Hepatocyte (in vitro differentiated cells): ENCODE results near the gene CNTN4. TPM values are rescaled to one million over a fixed set of nuclear protein-coding genes. Genes with fewer than 3 reads are reported as not detected.

Experiments used
- DNase-seq: peaks from one replicate; pipeline ENCODE4 v3.0.0-alpha.2; 2016; ENCODE audit warnings: low spot score
- H2AFZ ChIP-seq: fragments of 200-600 bp; sonication (generic); 2 replicates; pipeline ENCODE4 v1.6.0; 2016; ENCODE audit warnings: antibody characterized with exemption, mild to moderate bottlenecking
- H3K27ac ChIP-seq: fragments of 200-600 bp; sonication (generic); 2 replicates; pipeline ENCODE4 v1.5.1; 2016; ENCODE audit warnings: mild to moderate bottlenecking
- H3K27me3 ChIP-seq: fragments of 200-600 bp; sonication (generic); 2 replicates; pipeline ENCODE4 v1.6.1; 2016
- H3K36me3 ChIP-seq: fragments of 200-600 bp; sonication (generic); replicated peaks from 2 replicates; pipeline ENCODE4 v1.5.1; 2016; ENCODE audit warnings: low read depth; ENCODE audit not compliant: insufficient read depth
- H3K4me1 ChIP-seq: fragments of 200-600 bp; sonication (generic); 2 replicates; pipeline ENCODE4 v1.5.1; 2016; ENCODE audit warnings: mild to moderate bottlenecking, moderate library complexity; ENCODE audit not compliant: insufficient read depth
- H3K4me2 ChIP-seq: fragments of 200-600 bp; sonication (generic); 2 replicates; pipeline ENCODE4 v1.6.0; 2016
- H3K4me3 ChIP-seq: fragments of 200-600 bp; sonication (generic); 2 replicates; pipeline ENCODE4 v1.5.1; 2016; ENCODE audit warnings: mild to moderate bottlenecking
- H3K79me2 ChIP-seq: fragments of 200-600 bp; sonication (generic); 2 replicates; pipeline ENCODE4 v1.6.0; 2017; ENCODE audit warnings: mild to moderate bottlenecking
- H3K9me2 ChIP-seq: fragments of 200-600 bp; sonication (generic); replicated peaks from 2 replicates; pipeline ENCODE4 v1.6.0; 2017; ENCODE audit warnings: mild to moderate bottlenecking; ENCODE audit not compliant: insufficient read depth
- H3K9me3 ChIP-seq: fragments of 200-600 bp; sonication (generic); 2 replicates; pipeline ENCODE4 v1.5.1; 2016; ENCODE audit warnings: low read depth, mild to moderate bottlenecking
- H4K20me1 ChIP-seq: fragments of 200-600 bp; sonication (generic); 2 replicates; pipeline ENCODE4 v1.6.0; 2016; ENCODE audit warnings: mild to moderate bottlenecking; ENCODE audit not compliant: insufficient read depth, poor library complexity, severe bottlenecking
- CTCF ChIP-seq: fragments of 200-600 bp; sonication (generic); IDR thresholded peaks from 2 replicates; pipeline ENCODE4 v1.5.1; 2016; ENCODE audit warnings: antibody characterized with exemption, mild to moderate bottlenecking; ENCODE audit not compliant: poor library complexity
- EZH2 ChIP-seq: fragments of 200-600 bp; sonication (generic); IDR thresholded peaks from 2 replicates; pipeline ENCODE4 v1.6.1; 2016; ENCODE audit warnings: antibody characterized with exemption, mild to moderate bottlenecking, borderline replicate concordance
- EZH2phosphoT487 ChIP-seq: fragments of 200-600 bp; sonication (generic); IDR thresholded peaks from one replicate; pipeline ENCODE4 v1.6.1; 2018; ENCODE audit warnings: antibody characterized with exemption, mild to moderate bottlenecking, low read depth, moderate library complexity; ENCODE audit not compliant: unreplicated experiment, severe bottlenecking
- WGBS: methylation state at CpG from one replicate; pipeline ENCODE4 v1.1.6; 2016; ENCODE audit warnings: low lambda C conversion rate; ENCODE audit errors: missing lambda C conversion rate; 5-methylcytosine and 5-hydroxymethylcytosine counted together
- polyA plus RNA-seq: library from polyadenylated mRNA; unstranded; fragments of >200 nt; fragmentation: Nextera tagmentation; extraction: Ambion mirVana; gene quantifications from 2 replicates; pipeline ENCODE4 v1.2.1, GENCODE V29; 2016
- total RNA-seq: library from RNA; depleted of rRNA; stranded (reverse); fragments of >200 nt; gene quantifications from 2 replicates; pipeline ENCODE4 v1.2.3, GENCODE V29; 2014

CNTN4 gene
- total and polyA plus RNA-seq, 2 experiments from 2014 or later, result 17.6 to 30.3 TPM

DNA sequence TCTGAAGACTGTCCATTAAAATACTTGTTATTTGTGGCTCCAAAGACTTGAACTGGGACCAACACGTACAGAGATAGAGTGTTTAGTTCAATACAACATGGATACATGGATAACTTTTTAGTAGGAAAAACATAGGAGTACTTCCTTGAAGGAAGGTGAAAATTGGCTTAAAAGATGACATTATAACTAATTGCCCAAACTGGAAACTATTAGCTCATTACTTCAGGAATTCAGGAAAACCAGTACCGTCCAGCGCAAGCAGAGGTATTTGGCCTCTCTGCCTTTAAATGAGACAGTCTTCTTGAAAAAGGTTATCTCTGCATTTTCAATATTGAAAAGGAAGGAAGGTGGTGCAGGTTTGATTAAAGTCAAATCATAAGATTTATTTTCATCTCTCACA, 777.0 kb downstream of the CNTN4 start:
- H3K79me2 ChIP-seq, result no peaks in the 10 kb centered on the region
- H3K36me3 ChIP-seq, result no peaks in the 10 kb centered on the region
- H2AFZ ChIP-seq, result no peak overlapping the region
- no peaks in the 10 kb centered on the region for H3K4me1 ChIP-seq
- no peaks in the 10 kb centered on the region for H3K27me3 ChIP-seq
- no peaks in the 10 kb centered on the region for H3K9me2 ChIP-seq
- TF ChIP-seq EZH2, result no peak
- no peak for TF ChIP-seq CTCF
- TF ChIP-seq EZH2phosphoT487, result no peak
- H3K27ac ChIP-seq, result no peak overlapping the region
- H3K4me3 ChIP-seq, result no peak overlapping the region
- H4K20me1 ChIP-seq, result no peaks in the 10 kb centered on the region
- 76% methylated on average over 3 of the region's 3 CpGs for WGBS
- no peaks in the 10 kb centered on the region for H3K9me3 ChIP-seq
- no peak for DNase-seq
- no peak overlapping the region for H3K4me2 ChIP-seq

- H3K79me2 ChIP-seq, result no peaks in the 10 kb centered on the region
- H3K9me3 ChIP-seq, result no peaks in the 10 kb centered on the region
- no peak overlapping the region for H3K4me2 ChIP-seq
- no peaks in the 10 kb centered on the region for H4K20me1 ChIP-seq
- H3K4me3 ChIP-seq, result no peak overlapping the region
- no peaks in the 10 kb centered on the region for H3K9me2 ChIP-seq
- no peaks in the 10 kb centered on the region for H3K36me3 ChIP-seq
- H3K4me1 ChIP-seq, result no peaks in the 10 kb centered on the region
- DNase-seq, result no peak
- TF ChIP-seq CTCF (no peak), EZH2 (no peak), EZH2phosphoT487 (no peak)
- no peak overlapping the region for H2AFZ ChIP-seq
- H3K27ac ChIP-seq, result no peak overlapping the region
- 98% methylated on average over 2 of the region's 2 CpGs for WGBS
- no peaks in the 10 kb centered on the region for H3K27me3 ChIP-seq
These were observed 777.7 kb downstream of the CNTN4 start for GRCh38 chr3:2876362-2876761.

- Histone ChIP-seq H3K27me3 (no peaks in the 10 kb centered on the region), H3K4me1 (no peaks in the 10 kb centered on the region), H3K36me3 (no peaks in the 10 kb centered on the region), H3K4me3 (no peak overlapping the region), H3K9me2 (no peaks in the 10 kb centered on the region), H3K9me3 (no peaks in the 10 kb centered on the region), H4K20me1 (no peaks in the 10 kb centered on the region), H3K4me2 (no peak overlapping the region), H3K79me2 (no peaks in the 10 kb centered on the region), H3K27ac (no peak overlapping the region), H2AFZ (no peak overlapping the region)
- TF ChIP-seq CTCF (no peak), EZH2 (no peak), EZH2phosphoT487 (no peak)
- 90% methylated on average over 2 of the region's 2 CpGs for WGBS
- no peak for DNase-seq
These were observed 780.4 kb downstream of the CNTN4 start for GRCh38 chr3:2879023-2879422.

DNA sequence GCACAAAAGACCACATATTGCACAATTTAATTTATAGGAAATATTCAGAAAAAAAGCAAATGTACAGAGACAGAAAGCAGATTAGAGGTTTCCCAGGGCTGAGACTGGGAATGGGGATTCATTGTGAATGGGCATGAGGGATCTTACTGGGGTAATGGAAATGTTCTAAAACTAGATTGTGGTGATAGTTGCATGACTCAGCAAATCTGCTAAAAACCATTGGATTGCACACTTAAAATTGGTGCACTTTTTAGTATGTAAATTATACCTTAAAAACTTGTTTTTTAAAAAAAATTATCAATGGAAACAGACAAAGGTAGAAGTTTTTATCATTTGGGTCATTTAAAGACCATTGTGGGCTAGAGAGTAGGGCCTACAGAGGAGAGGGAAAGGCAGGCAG, 780.9 kb downstream of the CNTN4 start:
- H3K79me2 ChIP-seq, result no peaks in the 10 kb centered on the region
- no peaks in the 10 kb centered on the region for H3K9me2 ChIP-seq
- no peak overlapping the region for H3K4me2 ChIP-seq
- H3K4me1 ChIP-seq, result no peaks in the 10 kb centered on the region
- H3K27ac ChIP-seq, result no peak overlapping the region
- DNase-seq, result no peak
- H3K36me3 ChIP-seq, result no peaks in the 10 kb centered on the region
- H3K27me3 ChIP-seq, result no peaks in the 10 kb centered on the region
- no peak overlapping the region for H2AFZ ChIP-seq
- no peak overlapping the region for H3K4me3 ChIP-seq
- H3K9me3 ChIP-seq, result no peaks in the 10 kb centered on the region
- TF ChIP-seq EZH2phosphoT487 (no peak), CTCF (no peak), EZH2 (no peak)
- H4K20me1 ChIP-seq, result no peaks in the 10 kb centered on the region
